Heart left ventricle (tissue), 16 donors: Measurements from ENCODE around the gene LHB. TPM values are rescaled to one million over a fixed set of nuclear protein-coding genes. Genes with fewer than 3 reads are reported as not detected.
A peak's percentile ranks its signal among the peaks of the same experiment; 100 is the strongest.
"Not testable (repeated sequence)": the region's sequence is repeated elsewhere in the genome, so short reads cannot be mapped to it uniquely, and the experiment has no call there.

Source experiments
- ATAC-seq, 4 donors: fragments of 200-7000 bp; cut with Tn5 transposase; one replicate each; pipeline ENCODE4 v1.9.1; 2020 to 2022; ENCODE audit warnings: moderate library complexity in 4 of 4, mild to moderate bottlenecking in 3 of 4, moderate number of reproducible peaks in 1 of 4
- DNase-seq, 5 donors: peaks; one replicate each; pipeline ENCODE4 v3.0.0-alpha.2; 2020
- H3K27ac ChIP-seq, 12 donors: fragments of 200-600 bp; sonication (generic) in 4 of 12; one replicate each; pipeline versions ENCODE4 v1.5.0 to v1.8.0; 2016 to 2022; ENCODE audit warnings: mild to moderate bottlenecking in 2 of 12
- H3K27me3 ChIP-seq, 9 donors: fragments of 200-600 bp; sonication (generic) in 2 of 9; one replicate each; pipeline versions ENCODE4 v1.5.1 to v1.8.0; 2016 to 2022; ENCODE audit warnings: mild to moderate bottlenecking in 3 of 9
- H3K36me3 ChIP-seq, 9 donors: fragments of 200-600 bp; sonication (generic) in 2 of 9; one replicate each; pipeline versions ENCODE4 v1.5.0 to v1.8.0; 2018 to 2022; ENCODE audit warnings: mild to moderate bottlenecking in 2 of 9
- H3K4me1 ChIP-seq, 12 donors: fragments of 200-600 bp; sonication (generic) in 4 of 12; one replicate each; pipeline versions ENCODE4 v1.5.0 to v1.8.0; 2016 to 2022; ENCODE audit warnings: mild to moderate bottlenecking in 3 of 12
- H3K4me3 ChIP-seq, 12 donors: fragments of 200-600 bp; sonication (generic) in 4 of 12; one replicate each; pipeline versions ENCODE4 v1.5.0 to v1.8.0; 2017 to 2022; ENCODE audit warnings: mild to moderate bottlenecking in 9 of 12, moderate library complexity in 4 of 12
- H3K9me3 ChIP-seq, 12 donors: fragments of 200-600 bp; sonication (generic) in 4 of 12; one replicate each; pipeline versions ENCODE4 v1.5.0 to v1.8.0; 2016 to 2022; ENCODE audit warnings: mild to moderate bottlenecking in 1 of 12
- WGBS, 4 donors: extraction: QIAGEN DNeasy Blood & Tissue Kit in 2 of 4; methylation state at CpG; one replicate each; pipeline versions ENCODE4 v1.1.5 to v1.1.7; 2013 to 2018; 5-methylcytosine and 5-hydroxymethylcytosine counted together
- intact Hi-C, 10 donors: fragments of 100-400 bp; cut with DNase I; formaldehyde crosslinking; loops; one replicate each; pipeline versions ENCODE4 v1.11.1 to v1.14.2; 2022
- polyA plus RNA-seq, 2 donors: library from polyadenylated mRNA; stranded (reverse); fragments of 200-250 nt; gene quantifications; one replicate each; pipeline ENCODE4 v1.2.3, GENCODE V29; 2013
- total RNA-seq, 9 donors: library from RNA; depleted of rRNA in 2 of 9; stranded (reverse); fragments of >200 nt in 2 of 9; fragmentation: NEBNext Ultra II Directional in 3 of 9; extraction: Animal tissue kit (Norgen Biotek cat#: 25700) in 3 of 9; gene quantifications; one replicate each; pipeline versions ENCODE4 v1.1.0 to v1.2.4, GENCODE V29; 2016 to 2023
- TF ChIP-seq, protein P1 (sequence below), 12 donors: fragments of 200-600 bp; sonication (generic) in 4 of 12; IDR thresholded peaks; one replicate each; pipeline versions ENCODE4 v1.5.0 to v1.8.0; 2018 to 2022; ENCODE audit warnings: antibody characterized with exemption in 12 of 12, mild to moderate bottlenecking in 5 of 12
- donor health status: ischemic (EF 13 %, LVEDD 7.1; RV severe dilation, severe dysfunction).
- donor health status: healthy with polysubstance abuse.
- donor health status: DM: no; HTN: yes; CAD: no.
- donor health status: DM: no; HTN: no; CAD: no.
- donor health status: ischemic (EF 25% LVEDD 6.9; RV normal size, moderate dysfunction).
- donor health status: ischemic (EF 25% LVEDD 5.7; RV mildly dilated, moderate dysfunction).
- donor health status: healthy.
- donor health status: DM: yes; HTN: yes; CAD: no.
- donor health status: ischemic (EF 35%, LVEDD 5.7; RV mildly dilated, moderate dysfunction).
- donor health status: nonischemic (EF 11% LVEDD 7.7; RV severe dilation, severe dysfunction).
- donor health status: DM: yes; HTN: yes; CAD: no.
- donor health status: PGD.
- donor health status: ischemic (EF 29% LVEDD 5.4; RV normal size, mild dysfunction).
- donor health status: nonischemic (EF 23%, LVEDD 6.1; RV moderate dilation, normal function).

LHB gene
- total and polyA plus RNA-seq, 11 donors: not detected

DNA sequence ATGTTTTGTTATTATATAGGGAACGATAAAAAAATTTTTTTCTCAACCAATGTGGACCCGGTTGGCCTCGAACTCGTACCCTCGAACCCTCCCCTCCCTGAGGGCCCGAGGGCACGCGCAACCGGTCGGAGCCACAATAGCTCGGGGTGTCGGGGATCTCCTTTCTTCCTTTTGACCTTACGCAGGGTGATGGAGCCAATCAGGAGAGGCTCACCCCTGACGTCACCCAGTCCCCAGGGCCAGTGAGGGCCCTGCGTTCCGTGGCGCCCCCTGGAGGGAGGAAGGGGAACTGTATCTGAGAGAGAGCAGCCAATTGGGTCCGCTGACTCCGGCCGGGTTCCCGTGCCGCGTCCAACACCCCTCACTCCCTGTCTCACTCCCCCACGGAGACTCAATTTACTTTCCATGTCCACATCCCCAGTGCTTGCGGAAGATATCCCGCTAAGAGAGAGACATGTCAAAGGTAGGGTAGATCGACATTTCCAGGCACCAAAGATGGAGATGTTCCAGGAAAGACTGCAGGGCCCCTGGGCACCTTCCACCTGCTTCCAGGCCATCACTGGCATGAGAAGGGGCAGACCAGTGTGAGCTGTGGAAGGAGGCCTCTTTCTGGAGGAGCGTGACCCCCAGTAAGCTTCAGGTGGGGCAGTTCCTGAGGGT lies 14.9 kb upstream of the LHB start, which contains the start of gene CGB2:
TSS of gene CGB2 (plus strand) at position 249 of the 660 bp plus-strand sequence. CDS start at position 455, 206 bp downstream.
- H3K4me3 ChIP-seq, H3K27ac ChIP-seq, H3K36me3 ChIP-seq, intact Hi-C loops, H3K9me3 ChIP-seq, ATAC-seq, H3K27me3 ChIP-seq, DNase-seq, H3K4me1 ChIP-seq: not testable (repeated sequence)
- TF ChIP-seq, protein P1, sequence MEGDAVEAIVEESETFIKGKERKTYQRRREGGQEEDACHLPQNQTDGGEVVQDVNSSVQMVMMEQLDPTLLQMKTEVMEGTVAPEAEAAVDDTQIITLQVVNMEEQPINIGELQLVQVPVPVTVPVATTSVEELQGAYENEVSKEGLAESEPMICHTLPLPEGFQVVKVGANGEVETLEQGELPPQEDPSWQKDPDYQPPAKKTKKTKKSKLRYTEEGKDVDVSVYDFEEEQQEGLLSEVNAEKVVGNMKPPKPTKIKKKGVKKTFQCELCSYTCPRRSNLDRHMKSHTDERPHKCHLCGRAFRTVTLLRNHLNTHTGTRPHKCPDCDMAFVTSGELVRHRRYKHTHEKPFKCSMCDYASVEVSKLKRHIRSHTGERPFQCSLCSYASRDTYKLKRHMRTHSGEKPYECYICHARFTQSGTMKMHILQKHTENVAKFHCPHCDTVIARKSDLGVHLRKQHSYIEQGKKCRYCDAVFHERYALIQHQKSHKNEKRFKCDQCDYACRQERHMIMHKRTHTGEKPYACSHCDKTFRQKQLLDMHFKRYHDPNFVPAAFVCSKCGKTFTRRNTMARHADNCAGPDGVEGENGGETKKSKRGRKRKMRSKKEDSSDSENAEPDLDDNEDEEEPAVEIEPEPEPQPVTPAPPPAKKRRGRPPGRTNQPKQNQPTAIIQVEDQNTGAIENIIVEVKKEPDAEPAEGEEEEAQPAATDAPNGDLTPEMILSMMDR (IDR thresholded peaks at IDR 0.05): peak in 7 of 12 donors; percentile 9 to 35 (median 31)
- 19 to 29% (median 21%) methylated on average over 23 to 28 of the region's 28 CpGs for WGBS, 4 donors

DNA sequence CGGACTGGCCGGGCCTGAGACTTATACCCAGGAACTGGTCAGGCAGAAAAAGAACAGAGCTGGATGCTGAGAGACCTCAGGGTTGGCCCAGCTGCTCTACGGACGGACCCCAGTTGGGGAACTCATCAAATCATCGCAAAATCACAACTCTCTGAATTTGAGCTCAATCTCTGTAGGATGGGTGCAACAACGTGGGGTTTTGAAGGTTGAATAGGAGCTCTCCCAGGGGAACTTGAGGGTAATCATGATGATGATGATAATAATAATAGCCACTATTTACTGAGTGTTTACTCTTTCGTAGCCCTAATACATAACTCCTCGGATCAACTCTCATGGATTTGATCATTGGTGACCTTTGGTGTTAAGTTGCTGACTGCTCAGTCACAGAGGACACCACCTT lies 13.4 kb upstream of the LHB start:
- ATAC-seq, intact Hi-C loops: not testable (repeated sequence)
- 91 to 97% (median 94%) methylated on average over 5 to 6 of the region's 8 CpGs for WGBS, 4 donors

DNA sequence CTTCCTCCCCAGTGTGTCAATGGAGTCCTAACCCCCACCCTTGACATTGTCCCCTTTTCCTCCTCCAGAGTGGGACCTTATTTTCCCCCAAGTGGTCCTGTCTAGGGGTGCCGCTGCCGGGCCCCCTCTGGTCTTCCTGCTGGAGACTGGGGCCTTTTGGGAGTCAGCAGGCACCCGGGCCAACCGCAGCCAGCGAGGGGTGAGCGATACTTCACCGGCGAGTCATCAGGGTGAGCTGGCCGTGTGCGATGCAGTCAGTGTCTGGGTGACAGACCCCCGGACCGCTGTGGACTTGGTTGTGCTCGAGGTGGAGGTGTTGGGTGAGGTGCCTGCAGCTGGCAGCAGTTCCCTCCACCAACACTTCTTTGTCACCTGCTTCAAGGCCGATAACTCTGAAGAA lies 12.9 kb upstream of the LHB start:
- DNase-seq, H3K9me3 ChIP-seq, H3K27me3 ChIP-seq, H3K27ac ChIP-seq, H3K4me1 ChIP-seq, intact Hi-C loops, H3K36me3 ChIP-seq, H3K4me3 ChIP-seq, ATAC-seq: not testable (repeated sequence)
- WGBS, 4 donors: 79 to 87% (median 83%) methylated on average over 10 to 14 of the region's 14 CpGs

More for the DNA sequence above, 13.4 kb upstream of the LHB start:
- not testable (repeated sequence) for H3K36me3 ChIP-seq, H3K27me3 ChIP-seq, H3K27ac ChIP-seq, H3K4me1 ChIP-seq, DNase-seq, H3K4me3 ChIP-seq, H3K9me3 ChIP-seq

DNA sequence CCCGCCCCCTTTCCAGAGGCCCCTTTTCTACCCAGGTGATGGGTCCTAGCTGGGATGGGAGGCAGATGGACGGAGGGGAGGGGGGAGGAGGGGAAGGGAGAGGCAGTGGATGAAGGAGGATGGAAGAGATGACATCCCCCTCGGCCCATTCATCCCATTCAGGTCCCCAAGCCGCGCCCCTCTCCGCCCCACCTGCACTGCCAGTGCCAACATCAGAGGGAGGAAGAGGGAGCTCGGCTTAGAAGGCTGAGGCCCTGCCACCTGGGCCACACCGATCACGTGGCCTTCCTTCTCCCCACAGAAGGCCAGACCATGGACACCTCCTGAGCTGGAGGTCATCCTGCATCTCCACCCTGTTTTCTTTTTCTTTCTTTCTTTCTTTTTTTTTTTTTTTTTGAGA lies 11.8 kb upstream of the LHB start:
- H3K4me3 ChIP-seq, H3K27me3 ChIP-seq, H3K4me1 ChIP-seq, H3K27ac ChIP-seq, H3K9me3 ChIP-seq, DNase-seq, intact Hi-C loops, ATAC-seq, H3K36me3 ChIP-seq: not testable (repeated sequence)
- WGBS, 4 donors: 82 to 87% (median 84%) methylated on average over 9 of the region's 9 CpGs

DNA sequence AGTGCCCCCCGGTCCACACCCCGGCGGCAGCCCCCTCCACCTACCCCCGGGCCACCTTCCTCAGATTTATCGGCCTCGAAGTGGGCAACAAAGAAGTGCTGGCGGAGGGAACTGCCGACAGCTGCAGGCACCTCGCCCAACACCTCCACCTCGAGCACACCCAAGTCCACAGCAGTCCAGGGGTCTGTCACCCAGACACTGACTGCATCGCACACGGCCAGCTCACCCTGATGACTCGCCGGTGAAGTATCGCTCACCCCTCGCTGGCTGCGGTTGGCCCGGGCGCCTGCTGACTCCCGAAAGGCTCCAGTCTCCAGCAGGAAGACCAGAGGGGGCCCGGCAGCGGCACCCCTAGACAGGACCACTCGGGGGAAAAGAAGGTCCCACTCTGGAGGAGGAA lies 8.7 kb upstream of the LHB start:
- H3K9me3 ChIP-seq, H3K4me3 ChIP-seq, intact Hi-C loops, H3K4me1 ChIP-seq, H3K36me3 ChIP-seq, DNase-seq, H3K27ac ChIP-seq, H3K27me3 ChIP-seq, ATAC-seq: not testable (repeated sequence)
- 63 to 80% (median 72%) methylated on average over 11 to 23 of the region's 23 CpGs for WGBS, 4 donors

DNA sequence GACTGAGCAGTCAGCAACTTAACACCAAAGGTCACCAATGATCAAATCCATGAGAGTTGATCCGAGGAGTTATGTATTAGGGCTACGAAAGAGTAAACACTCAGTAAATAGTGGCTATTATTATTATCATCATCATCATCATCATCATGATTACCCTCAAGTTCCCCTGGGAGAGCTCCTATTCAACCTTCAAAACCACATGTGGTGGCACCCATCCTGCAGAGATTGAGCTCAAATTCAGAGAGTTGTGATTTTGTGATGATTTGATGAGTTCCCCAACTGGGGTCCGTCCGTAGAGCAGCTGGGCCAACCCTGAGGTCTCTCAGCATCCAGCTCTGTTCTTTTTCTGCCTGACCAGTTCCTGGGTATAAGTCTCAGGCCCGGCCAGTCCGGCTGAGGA lies 8.2 kb upstream of the LHB start:
- H3K27me3 ChIP-seq, H3K9me3 ChIP-seq, DNase-seq, H3K36me3 ChIP-seq, ATAC-seq, H3K4me3 ChIP-seq, intact Hi-C loops, H3K27ac ChIP-seq, H3K4me1 ChIP-seq: not testable (repeated sequence)
- 81 to 94% (median 86%) methylated on average over 3 to 4 of the region's 6 CpGs for WGBS, 4 donors

DNA sequence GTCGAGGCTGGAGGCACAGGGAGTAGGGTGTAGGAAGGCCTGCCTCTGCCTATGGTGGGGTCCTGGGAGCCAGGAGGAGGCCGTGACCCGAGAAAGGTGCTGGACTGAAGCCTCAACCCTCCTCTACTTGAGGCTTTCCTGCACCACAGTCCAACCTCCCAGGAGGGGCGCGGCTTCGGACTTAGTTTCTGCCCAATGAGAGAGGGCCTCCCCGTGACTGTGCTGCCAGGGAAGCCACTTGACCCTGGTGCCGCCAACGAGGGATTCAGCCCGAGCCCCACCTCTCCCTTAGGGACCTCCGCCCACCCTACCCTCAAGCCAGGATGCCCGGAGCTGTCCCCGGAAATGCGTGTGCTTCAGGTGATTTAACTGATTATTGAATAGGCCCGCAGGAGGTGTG lies 7.3 kb upstream of the LHB start, which contains the start of gene CGB3:
TSS of gene CGB3 (minus strand) at position 101 of the 400 bp plus-strand sequence. CDS start 362 bp downstream, outside the sequence.
- H3K27me3 ChIP-seq: peaks cover 0 to 14% (median 0%) of the 10 kb centered on the region in 9 donors
- DNase-seq, H3K4me3 ChIP-seq, H3K4me1 ChIP-seq, ATAC-seq, intact Hi-C loops, H3K36me3 ChIP-seq, H3K9me3 ChIP-seq, H3K27ac ChIP-seq: not testable (repeated sequence)
- WGBS, 4 donors: 67 to 80% (median 67%) methylated on average over 13 to 15 of the region's 15 CpGs; no CpG with 5 or more reads in 1 of the 4 donors
